ENCODE data around the gene HOXB4.

HOXB4 gene

DNA sequence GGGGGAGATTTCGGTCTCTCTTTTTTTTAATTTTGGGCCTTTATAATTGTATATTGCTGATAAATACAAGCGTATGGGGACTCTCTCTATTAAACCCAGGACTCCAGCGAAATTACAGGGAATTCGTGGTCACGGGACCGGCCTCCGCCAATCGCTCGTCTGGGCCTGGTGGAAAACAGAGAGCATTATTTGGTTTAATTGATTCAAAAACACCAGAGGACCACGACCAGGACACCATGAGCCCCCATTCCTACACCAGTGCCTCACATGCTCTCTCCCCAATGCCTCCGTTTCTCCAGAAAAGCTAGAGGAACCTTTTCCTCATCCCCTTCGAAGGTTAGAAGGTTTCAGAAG, 33.2 kb downstream of the HOXB4 start, which contains the start of gene HOXB2:
Gene HOXB2 (minus strand): TSS at position 88 of the 354 bp plus-strand sequence. CDS start 198 bp downstream, outside the sequence.
- no peak for TF ChIP-seq CTCF (conservative IDR thresholded peaks at IDR 0.05; ENCODE audit: low read length)
- peak within 1 kb of the TSS; percentile 93 for H3K4me3 ChIP-seq (ENCODE audit: low read length)

GRCh38 chr17:48544349-48545021, 33.7 kb downstream of the HOXB4 start:
- TF ChIP-seq CTCF (conservative IDR thresholded peaks at IDR 0.05; ENCODE audit: low read length), result no peak
- DNase-seq (ENCODE audit: low read depth), result peak; percentile 94
- peak overlapping the region; percentile 93 for H3K4me3 ChIP-seq (ENCODE audit: low read length)

More for the DNA sequence above, 33.2 kb downstream of the HOXB4 start, which contains the start of gene HOXB2:
- DNase-seq (ENCODE audit: low read depth), result peak; percentile 62

DNA sequence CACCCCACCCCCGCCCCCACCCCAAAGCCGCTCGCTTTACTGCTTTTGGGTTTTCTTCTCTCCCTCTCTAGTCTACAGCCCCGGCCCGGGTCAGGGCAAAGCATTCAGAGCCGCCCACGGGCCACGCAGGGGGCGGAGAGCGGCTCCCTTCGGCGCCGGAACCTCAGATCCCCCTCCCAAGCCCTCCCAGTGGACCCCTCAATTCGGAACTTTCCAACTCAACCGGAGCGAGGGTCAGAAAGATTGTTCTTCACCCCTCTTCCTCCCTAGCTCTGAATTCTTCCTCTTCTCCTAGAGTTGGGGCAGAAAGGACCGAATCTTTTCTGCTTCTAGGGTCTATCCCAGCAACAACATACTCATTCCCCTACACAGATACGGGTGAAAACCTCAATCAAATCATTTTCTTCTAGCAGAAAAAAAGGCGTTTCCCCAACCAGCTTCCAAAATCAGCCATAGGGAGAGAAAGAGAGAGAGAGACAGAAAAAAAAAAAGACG, 34.2 kb downstream of the HOXB4 start:
- TF ChIP-seq CTCF (conservative IDR thresholded peaks at IDR 0.05; ENCODE audit: low read length), result no peak
- peak overlapping the region; percentile 93 for H3K4me3 ChIP-seq (ENCODE audit: low read length)
- no peak for DNase-seq (ENCODE audit: low read depth)

DNA sequence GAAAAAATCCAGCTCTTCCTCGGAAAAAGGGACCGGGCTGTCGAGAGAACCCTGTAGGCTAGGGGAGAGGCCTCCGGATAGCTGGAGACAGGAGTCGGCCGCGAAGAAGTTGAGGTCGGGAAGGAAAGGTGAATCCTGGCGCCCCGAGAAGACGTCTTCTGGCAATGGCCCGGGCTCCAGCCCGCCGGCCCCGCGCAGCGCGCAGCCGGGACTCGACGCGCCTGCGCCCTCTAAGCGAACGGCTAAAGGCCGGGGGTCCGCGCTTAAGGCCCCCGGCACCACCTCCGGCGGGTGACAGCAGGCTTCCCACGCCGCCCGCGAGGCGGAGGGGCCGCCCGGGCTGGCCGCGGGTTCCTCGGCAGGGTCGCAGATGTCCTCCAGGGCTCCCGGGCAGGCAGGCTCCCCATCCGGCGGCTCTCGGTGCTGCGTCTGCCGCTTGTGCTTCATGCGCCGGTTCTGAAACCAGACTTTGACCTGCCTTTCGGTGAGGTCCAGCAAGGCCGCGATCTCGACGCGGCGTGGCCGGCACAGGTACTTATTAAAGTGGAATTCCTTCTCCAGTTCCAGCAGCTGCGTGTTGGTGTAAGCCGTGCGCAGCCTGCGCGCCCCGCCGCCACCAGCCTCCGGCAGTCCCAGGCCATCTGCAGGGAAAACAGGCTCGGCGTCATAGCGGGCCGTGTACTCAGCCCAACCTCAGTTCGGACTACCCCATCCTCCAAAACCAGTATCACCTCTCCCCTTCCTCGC, 34.9 kb downstream of the HOXB4 start:
- H3K4me3 ChIP-seq (ENCODE audit: low read length), result peak overlapping the region; percentile 93
- no peak for TF ChIP-seq CTCF (conservative IDR thresholded peaks at IDR 0.05; ENCODE audit: low read length)
- no peak for DNase-seq (ENCODE audit: low read depth)

DNA sequence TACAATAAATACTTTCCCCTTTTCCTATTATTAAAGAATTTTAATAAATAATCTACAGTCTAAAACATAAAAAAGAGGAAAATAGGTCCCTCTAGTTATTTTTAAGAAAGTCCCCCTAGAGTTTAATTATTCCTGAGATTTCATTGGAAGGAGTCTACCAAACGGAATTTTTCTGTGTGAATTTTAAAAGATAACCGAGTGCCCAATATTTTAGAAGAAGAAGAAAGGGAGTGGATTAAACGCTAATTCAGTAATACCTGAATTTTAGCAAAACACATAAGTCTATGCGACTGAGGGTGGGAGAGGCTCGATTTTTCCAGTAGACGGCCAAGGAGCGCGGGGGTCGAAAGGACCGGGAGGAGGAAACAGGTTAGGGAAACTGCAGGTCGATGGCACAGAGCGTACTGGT, 35.4 kb downstream of the HOXB4 start:
- DNase-seq (ENCODE audit: low read depth), result no peak
- H3K4me3 ChIP-seq (ENCODE audit: low read length), result peak overlapping the region; percentile 93
- TF ChIP-seq CTCF (conservative IDR thresholded peaks at IDR 0.05; ENCODE audit: low read length), result no peak

GRCh38 chr17:48542114-48542656, 36.0 kb downstream of the HOXB4 start:
- TF ChIP-seq CTCF (conservative IDR thresholded peaks at IDR 0.05; ENCODE audit: low read length), result no peak
- peak overlapping the region; percentile 93 for H3K4me3 ChIP-seq (ENCODE audit: low read length)
- no peak for DNase-seq (ENCODE audit: low read depth)
